ENCODE data around the gene TEP1. TPM values are rescaled to one million over a fixed set of nuclear protein-coding genes. Genes with fewer than 3 reads are reported as not detected.
"Not testable (repeated sequence)": the region's sequence is repeated elsewhere in the genome, so short reads cannot be mapped to it uniquely, and the experiment has no call there.

Gene TEP1
- total and polyA plus RNA-seq, 2 donors (not counting 1 experiment from before 2014, with no cell fraction given): 10.5 to 21.6 TPM

DNA sequence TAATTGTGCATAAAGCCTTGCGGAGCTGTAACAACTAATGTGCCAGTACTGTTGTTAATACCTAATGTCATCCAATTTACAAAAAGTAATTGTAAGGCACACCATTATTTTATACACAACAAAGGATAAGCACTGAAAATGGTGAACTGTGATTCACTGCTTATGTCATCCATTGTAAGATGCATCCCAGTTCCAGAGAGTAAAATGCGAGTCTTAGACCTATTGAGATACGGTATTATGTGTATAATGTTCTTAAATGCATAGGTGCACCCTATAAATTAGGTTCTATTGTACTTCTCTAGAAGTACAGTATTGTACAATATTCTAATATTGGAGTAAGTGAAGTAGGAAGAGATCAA lies 69.5 kb downstream of the TEP1 start:
- H3K4me2 ChIP-seq (ENCODE audit: extremely low read depth, insufficient read depth, low read length): peak overlapping the region; percentile 75
- H3K9me3 ChIP-seq (ENCODE audit: control insufficient read depth, insufficient read depth, low read depth, low read length): no peaks in the 10 kb centered on the region
- peaks cover 5% of the 10 kb centered on the region for H3K79me2 ChIP-seq (ENCODE audit: control insufficient read depth, insufficient read depth, low read length)
- no peaks in the 10 kb centered on the region for H3K27me3 ChIP-seq (ENCODE audit: control insufficient read depth, insufficient read depth, low read length)
- peak overlapping the region; percentile 35 for H2AFZ ChIP-seq (ENCODE audit: low read length)
- H3K4me1 ChIP-seq (ENCODE audit: control insufficient read depth, extremely low read depth, insufficient read depth, low read length): peaks cover 4% of the 10 kb centered on the region
- H3K27ac ChIP-seq (ENCODE audit: insufficient read depth, low read length): peak overlapping the region; percentile 76
- DNase-seq (ENCODE audit: low read depth in 2 of 2): peak; percentile 33 to 44
- H3K36me3 ChIP-seq (ENCODE audit: control insufficient read depth, insufficient read depth, low read length): no peaks in the 10 kb centered on the region
- no peaks in the 10 kb centered on the region for H4K20me1 ChIP-seq (ENCODE audit: control insufficient read depth, extremely low read depth, insufficient read depth, low read length)
- TF ChIP-seq, protein P1, sequence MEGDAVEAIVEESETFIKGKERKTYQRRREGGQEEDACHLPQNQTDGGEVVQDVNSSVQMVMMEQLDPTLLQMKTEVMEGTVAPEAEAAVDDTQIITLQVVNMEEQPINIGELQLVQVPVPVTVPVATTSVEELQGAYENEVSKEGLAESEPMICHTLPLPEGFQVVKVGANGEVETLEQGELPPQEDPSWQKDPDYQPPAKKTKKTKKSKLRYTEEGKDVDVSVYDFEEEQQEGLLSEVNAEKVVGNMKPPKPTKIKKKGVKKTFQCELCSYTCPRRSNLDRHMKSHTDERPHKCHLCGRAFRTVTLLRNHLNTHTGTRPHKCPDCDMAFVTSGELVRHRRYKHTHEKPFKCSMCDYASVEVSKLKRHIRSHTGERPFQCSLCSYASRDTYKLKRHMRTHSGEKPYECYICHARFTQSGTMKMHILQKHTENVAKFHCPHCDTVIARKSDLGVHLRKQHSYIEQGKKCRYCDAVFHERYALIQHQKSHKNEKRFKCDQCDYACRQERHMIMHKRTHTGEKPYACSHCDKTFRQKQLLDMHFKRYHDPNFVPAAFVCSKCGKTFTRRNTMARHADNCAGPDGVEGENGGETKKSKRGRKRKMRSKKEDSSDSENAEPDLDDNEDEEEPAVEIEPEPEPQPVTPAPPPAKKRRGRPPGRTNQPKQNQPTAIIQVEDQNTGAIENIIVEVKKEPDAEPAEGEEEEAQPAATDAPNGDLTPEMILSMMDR (conservative IDR thresholded peaks at IDR 0.05 in 1 of 2, IDR thresholded peaks at IDR 0.05 in 1 of 2; ENCODE audit: low read depth in 1 of 2, low read length in 2 of 2): no peak
- TF ChIP-seq EZH2 (IDR thresholded peaks at IDR 0.05; ENCODE audit: low read length, missing control alignments): no peak
- H3K9ac ChIP-seq (ENCODE audit: insufficient read depth, low read length): peak overlapping the region; percentile 65
- H3K4me3 ChIP-seq (replicated peaks in 1 of 4; ENCODE audit: control extremely low read depth in 1 of 4, insufficient read depth in 1 of 4, low read depth in 3 of 4, low read length in 4 of 4): peak overlapping the region; percentile 48 to 76 (median 66)

DNA sequence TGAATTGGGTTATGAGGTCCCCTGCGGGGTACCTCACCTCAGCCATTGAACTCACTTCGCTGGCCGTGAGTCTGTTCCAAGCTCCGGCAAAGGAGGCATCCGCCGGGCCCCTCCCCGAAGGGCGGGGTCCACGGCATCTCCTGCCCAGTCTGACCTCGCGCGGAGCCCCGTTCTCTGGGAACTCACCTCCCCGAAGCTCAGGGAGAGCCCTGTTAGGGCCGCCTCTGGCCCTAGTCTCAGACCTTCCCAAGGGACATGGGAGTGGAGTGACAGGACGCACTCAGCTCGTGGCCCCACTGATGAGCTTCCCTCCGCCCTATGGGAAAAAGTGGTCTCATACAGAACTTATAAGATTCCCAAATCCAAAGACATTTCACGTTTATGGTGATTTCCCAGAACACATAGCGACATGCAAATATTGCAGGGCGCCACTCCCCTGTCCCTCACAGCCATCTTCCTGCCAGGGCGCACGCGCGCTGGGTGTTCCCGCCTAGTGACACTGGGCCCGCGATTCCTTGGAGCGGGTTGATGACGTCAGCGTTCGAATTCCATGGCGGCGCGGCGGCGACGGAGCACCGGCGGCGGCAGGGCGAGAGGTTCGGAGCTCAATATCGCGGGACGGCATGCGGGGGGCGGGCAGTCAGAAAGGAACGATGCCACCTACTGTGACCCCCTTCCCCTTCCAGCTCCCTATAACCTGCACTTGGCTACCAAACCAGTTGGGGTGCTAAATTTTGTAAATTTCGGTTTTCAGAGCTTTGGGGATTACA lies 70.0 kb downstream of the TEP1 start, which contains the start of gene PARP2:
Gene PARP2 (plus strand): TSS at position 544 of the 770 bp plus-strand sequence. CDS start 7 bp downstream, at position 551.
- peak within 1 kb of the TSS; percentile 86 for H3K4me2 ChIP-seq (ENCODE audit: extremely low read depth, insufficient read depth, low read length)
- H3K79me2 ChIP-seq (ENCODE audit: control insufficient read depth, insufficient read depth, low read length): peaks cover 5% of the 10 kb centered on the region
- no peaks in the 10 kb centered on the region for H3K36me3 ChIP-seq (ENCODE audit: control insufficient read depth, insufficient read depth, low read length)
- H3K9ac ChIP-seq (ENCODE audit: insufficient read depth, low read length): peak within 1 kb of the TSS; percentile 65
- DNase-seq (ENCODE audit: low read depth in 2 of 2): peak; percentile 100
- H2AFZ ChIP-seq (ENCODE audit: low read length): peak within 1 kb of the TSS; percentile 77
- no peak for TF ChIP-seq EZH2 (IDR thresholded peaks at IDR 0.05; ENCODE audit: low read length, missing control alignments)
- TF ChIP-seq, protein P1 (conservative IDR thresholded peaks at IDR 0.05 in 1 of 2, IDR thresholded peaks at IDR 0.05 in 1 of 2; ENCODE audit: low read depth in 1 of 2, low read length in 2 of 2): no peak
- H3K4me1 ChIP-seq (ENCODE audit: control insufficient read depth, extremely low read depth, insufficient read depth, low read length): peaks cover 4% of the 10 kb centered on the region
- peak within 1 kb of the TSS; percentile 67 to 98 (median 86) for H3K4me3 ChIP-seq (replicated peaks in 1 of 4; ENCODE audit: control extremely low read depth in 1 of 4, insufficient read depth in 1 of 4, low read depth in 3 of 4, low read length in 4 of 4)
- no peaks in the 10 kb centered on the region for H3K27me3 ChIP-seq (ENCODE audit: control insufficient read depth, insufficient read depth, low read length)
- H3K27ac ChIP-seq (ENCODE audit: insufficient read depth, low read length): peak within 1 kb of the TSS; percentile 86
- no peaks in the 10 kb centered on the region for H3K9me3 ChIP-seq (ENCODE audit: control insufficient read depth, insufficient read depth, low read depth, low read length)
- no peaks in the 10 kb centered on the region for H4K20me1 ChIP-seq (ENCODE audit: control insufficient read depth, extremely low read depth, insufficient read depth, low read length)

DNA sequence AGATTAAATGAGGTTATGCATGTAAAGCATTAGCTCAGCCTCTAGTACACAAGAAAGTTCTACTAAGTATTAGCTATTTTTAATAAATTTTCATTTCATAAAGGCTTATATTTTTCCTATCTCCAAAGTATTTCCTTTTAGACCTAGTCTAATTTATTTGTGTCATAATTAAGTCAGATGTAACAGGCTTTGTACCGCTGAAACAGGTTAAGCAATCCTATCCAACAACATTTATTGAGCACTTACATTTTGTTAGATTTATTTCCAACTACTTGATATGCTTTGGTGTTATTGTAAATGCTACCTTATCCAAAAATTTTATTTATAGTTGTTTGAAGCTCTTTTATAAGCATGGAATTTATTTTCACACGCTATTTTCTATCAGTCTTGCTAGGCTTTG lies 71.7 kb downstream of the TEP1 start:
- Histone ChIP-seq H3K36me3 (ENCODE audit: control insufficient read depth, insufficient read depth, low read length) (no peaks in the 10 kb centered on the region), H3K27ac (ENCODE audit: insufficient read depth, low read length) (no peak overlapping the region), H3K79me2 (ENCODE audit: control insufficient read depth, insufficient read depth, low read length) (peaks cover 5% of the 10 kb centered on the region), H3K4me1 (ENCODE audit: control insufficient read depth, extremely low read depth, insufficient read depth, low read length) (peaks cover 4% of the 10 kb centered on the region), H3K9me3 (ENCODE audit: control insufficient read depth, insufficient read depth, low read depth, low read length) (no peaks in the 10 kb centered on the region), H3K9ac (ENCODE audit: insufficient read depth, low read length) (peak overlapping the region; percentile 17), H3K4me2 (ENCODE audit: extremely low read depth, insufficient read depth, low read length) (peak overlapping the region; percentile 86), H4K20me1 (ENCODE audit: control insufficient read depth, extremely low read depth, insufficient read depth, low read length) (no peaks in the 10 kb centered on the region), H2AFZ (ENCODE audit: low read length) (no peak overlapping the region), H3K27me3 (ENCODE audit: control insufficient read depth, insufficient read depth, low read length) (no peaks in the 10 kb centered on the region), H3K4me3 (replicated peaks in 1 of 4; ENCODE audit: control extremely low read depth in 1 of 4, insufficient read depth in 1 of 4, low read depth in 3 of 4, low read length in 4 of 4) (peak overlapping the region; percentile 67 to 98 (median 86))
- DNase-seq (ENCODE audit: low read depth in 2 of 2): no peak
- TF ChIP-seq EZH2 (IDR thresholded peaks at IDR 0.05; ENCODE audit: low read length, missing control alignments): no peak
- TF ChIP-seq, protein P1 (conservative IDR thresholded peaks at IDR 0.05 in 1 of 2, IDR thresholded peaks at IDR 0.05 in 1 of 2; ENCODE audit: low read depth in 1 of 2, low read length in 2 of 2): no peak

DNA sequence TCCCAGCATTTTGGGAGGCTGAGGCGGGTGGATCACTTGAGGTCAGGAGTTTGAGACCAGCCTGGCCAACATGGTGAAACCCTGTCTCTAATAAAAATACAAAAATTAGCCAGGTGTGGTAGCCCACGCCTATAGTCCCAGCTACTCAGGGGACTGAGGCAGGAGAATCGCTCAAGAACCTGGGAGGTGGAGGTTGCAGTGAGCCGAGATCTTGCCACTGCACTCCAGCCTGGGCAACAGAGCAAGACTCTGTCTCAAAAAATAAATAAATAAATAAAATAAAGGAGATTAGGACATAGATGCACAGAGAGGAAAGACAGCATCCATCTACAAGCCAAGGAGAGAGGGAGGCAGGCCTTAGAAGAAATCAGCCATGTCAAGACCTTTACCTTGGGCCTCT lies 72.3 kb downstream of the TEP1 start:
- not testable (repeated sequence) for H3K9ac ChIP-seq (ENCODE audit: insufficient read depth, low read length); H2AFZ ChIP-seq (ENCODE audit: low read length); H3K4me3 ChIP-seq (replicated peaks in 1 of 4; ENCODE audit: control extremely low read depth in 1 of 4, insufficient read depth in 1 of 4, low read depth in 3 of 4, low read length in 4 of 4); H3K36me3 ChIP-seq (ENCODE audit: control insufficient read depth, insufficient read depth, low read length); H3K27me3 ChIP-seq (ENCODE audit: control insufficient read depth, insufficient read depth, low read length); H3K9me3 ChIP-seq (ENCODE audit: control insufficient read depth, insufficient read depth, low read depth, low read length); H3K4me2 ChIP-seq (ENCODE audit: extremely low read depth, insufficient read depth, low read length); H3K27ac ChIP-seq (ENCODE audit: insufficient read depth, low read length); DNase-seq (ENCODE audit: low read depth in 2 of 2); H3K79me2 ChIP-seq (ENCODE audit: control insufficient read depth, insufficient read depth, low read length); H4K20me1 ChIP-seq (ENCODE audit: control insufficient read depth, extremely low read depth, insufficient read depth, low read length); H3K4me1 ChIP-seq (ENCODE audit: control insufficient read depth, extremely low read depth, insufficient read depth, low read length)
